GM23248 (cell line): ENCODE results near the gene NEDD4L. TPM values are rescaled to one million over a fixed set of nuclear protein-coding genes. Genes with fewer than 3 reads are reported as not detected.

Experiments used
- DNase-seq: peaks from one replicate; pipeline ENCODE4 v3.0.0-alpha.2; 2015
- H2AFZ ChIP-seq: fragments of 200-600 bp; sonication (generic); 2 replicates; pipeline ENCODE4 v1.6.1; 2016; ENCODE audit warnings: antibody characterized with exemption
- H3F3A ChIP-seq: fragments of 200-600 bp; sonication (generic); 2 replicates; pipeline ENCODE4 v1.6.1; 2016; ENCODE audit warnings: mild to moderate bottlenecking, antibody characterized with exemption, mixed run types; ENCODE audit not compliant: insufficient read depth
- H3K27ac ChIP-seq: fragments of 200-600 bp; sonication (generic); 2 replicates; pipeline ENCODE4 v1.5.1; 2016; ENCODE audit warnings: mild to moderate bottlenecking
- H3K27me3 ChIP-seq: fragments of 200-600 bp; sonication (generic); replicated peaks from 2 replicates; pipeline ENCODE4 v1.6.1; 2016; ENCODE audit warnings: mild to moderate bottlenecking; ENCODE audit not compliant: insufficient read depth
- H3K36me3 ChIP-seq: fragments of 200-600 bp; sonication (generic); 2 replicates; pipeline ENCODE4 v1.6.1; 2016; ENCODE audit warnings: low read depth, mild to moderate bottlenecking
- H3K4me1 ChIP-seq: fragments of 200-600 bp; sonication (generic); 2 replicates; pipeline ENCODE4 v1.6.1; 2016; ENCODE audit warnings: mild to moderate bottlenecking; ENCODE audit not compliant: insufficient read depth
- H3K4me2 ChIP-seq: fragments of 200-600 bp; sonication (generic); one replicate; pipeline ENCODE4 v1.6.1; 2016; ENCODE audit warnings: mild to moderate bottlenecking; ENCODE audit not compliant: unreplicated experiment
- H3K4me3 ChIP-seq: fragments of 200-600 bp; sonication (generic); 2 replicates; pipeline ENCODE4 v1.5.1; 2016; ENCODE audit warnings: mild to moderate bottlenecking
- H3K79me2 ChIP-seq: fragments of 200-600 bp; sonication (generic); 2 replicates; pipeline ENCODE4 v1.6.1; 2016; ENCODE audit warnings: mild to moderate bottlenecking; ENCODE audit not compliant: insufficient read depth
- H3K9ac ChIP-seq: fragments of 200-600 bp; sonication (generic); 2 replicates; pipeline ENCODE4 v1.6.1; 2016; ENCODE audit warnings: mild to moderate bottlenecking
- H3K9me2 ChIP-seq: fragments of 200-600 bp; sonication (generic); 2 replicates; pipeline ENCODE4 v1.6.1; 2016; ENCODE audit warnings: mixed run types, mild to moderate bottlenecking, moderate library complexity; ENCODE audit not compliant: insufficient read depth
- H3K9me3 ChIP-seq: fragments of 200-600 bp; sonication (generic); one replicate; pipeline ENCODE4 v1.6.1; 2017; ENCODE audit warnings: low read depth
- H4K20me1 ChIP-seq: fragments of 200-600 bp; sonication (generic); 2 replicates; pipeline ENCODE4 v1.6.0; 2016; ENCODE audit not compliant: insufficient read depth
- EZH2 ChIP-seq: fragments of 200-600 bp; sonication (generic); IDR thresholded peaks from 2 replicates; pipeline ENCODE4 v1.6.1; 2018; ENCODE audit warnings: antibody characterized with exemption, mild to moderate bottlenecking; ENCODE audit not compliant: insufficient read depth, poor library complexity, severe bottlenecking
- EZH2phosphoT487 ChIP-seq: fragments of 200-600 bp; sonication (generic); IDR thresholded peaks from 2 replicates; pipeline ENCODE4 v1.6.1; 2018; ENCODE audit warnings: antibody characterized with exemption, moderate library complexity, mild to moderate bottlenecking, low read depth; ENCODE audit not compliant: insufficient read depth
- WGBS, 2 experiments: methylation state at CpG; one replicate each; pipeline ENCODE4 v1.1.6; 2015 to 2017; ENCODE audit warnings: low lambda C conversion rate in 2 of 2, low coverage in 1 of 2; ENCODE audit errors: missing lambda C conversion rate in 2 of 2; 5-methylcytosine and 5-hydroxymethylcytosine counted together
- in situ Hi-C: fragments of 300-500 bp; cut with MboI; formaldehyde crosslinking; loops from 2 replicates; pipeline ENCODE4 v1.15.0; 2020
- microRNA counts: library from miRNA; unstranded; fragments of <30 nt; microRNA quantifications from one replicate; lab custom pipeline; 2016
- microRNA-seq: library from miRNA; unstranded; fragments of <30 nt; microRNA quantifications from one replicate; pipeline ENCODE4, GENCODE V29; 2016; ENCODE audit warnings: borderline number of aligned reads
- polyA plus RNA-seq: library from polyadenylated mRNA; unstranded; fragments of >200 nt; fragmentation: Nextera tagmentation; extraction: Ambion mirVana; gene quantifications from 2 replicates; pipeline ENCODE4 v1.2.1, GENCODE V29; 2016
- small RNA-seq: library from RNA; depleted of rRNA; stranded (forward); fragments of <200 nt; gene quantifications from one replicate; pipeline ENCODE3, GENCODE V24; 2014; ENCODE audit warnings: low read depth, low replicate concordance
- total RNA-seq: library from RNA; depleted of rRNA; stranded (reverse); fragments of >200 nt; shearing (Covaris generic); gene quantifications from 2 replicates; pipeline ENCODE4 v1.2.3, GENCODE V29; 2014; rRNA removed

The NEDD4L gene
- total and polyA plus RNA-seq, 2 experiments from 2014 or later, result 3.7 to 6.1 TPM

DNA sequence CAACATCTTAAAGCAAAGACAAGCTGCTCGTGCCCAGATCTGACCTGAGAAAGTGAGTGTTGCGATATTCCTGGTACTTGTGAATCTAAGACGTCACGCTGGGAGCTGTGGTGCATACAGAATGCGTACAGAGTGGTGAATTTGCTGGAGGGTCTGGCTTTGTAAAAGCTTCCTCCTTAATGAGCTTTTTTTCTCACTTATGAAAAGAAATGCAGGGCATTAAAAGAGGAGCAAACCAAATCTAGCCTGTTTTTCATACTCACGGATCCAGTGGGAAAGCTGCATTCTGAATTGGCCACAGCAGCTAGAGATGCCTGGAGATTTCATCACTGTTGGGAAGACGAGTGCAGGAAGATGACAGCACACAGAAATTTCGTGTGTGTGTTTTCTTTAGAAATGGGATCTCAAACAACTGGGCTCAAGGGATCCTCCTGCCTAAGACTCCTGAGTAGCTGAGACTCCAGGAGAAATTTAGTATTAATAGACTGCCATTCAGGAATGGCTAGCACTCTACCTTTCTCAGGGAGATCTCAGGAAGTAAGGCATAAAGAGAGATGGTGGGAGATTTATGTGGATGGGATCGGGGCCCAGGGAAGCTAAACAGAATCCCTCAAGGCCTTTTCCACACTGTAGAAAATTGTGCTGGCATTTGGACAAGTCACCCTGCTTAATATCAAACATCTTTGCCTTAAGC is 403.5 kb downstream of the NEDD4L start:
- H3K9me3 ChIP-seq, result no peaks in the 10 kb centered on the region
- in situ Hi-C loops, result no loop called here
- H3F3A ChIP-seq, result no peaks in the 10 kb centered on the region
- DNase-seq, result peak; percentile 26
- H3K4me2 ChIP-seq, result no peak overlapping the region
- H3K27me3 ChIP-seq, result no peaks in the 10 kb centered on the region
- no peaks in the 10 kb centered on the region for H3K36me3 ChIP-seq
- no peak overlapping the region for H3K27ac ChIP-seq
- no peaks in the 10 kb centered on the region for H3K4me1 ChIP-seq
- H3K9ac ChIP-seq, result no peak overlapping the region
- H4K20me1 ChIP-seq, result no peaks in the 10 kb centered on the region
- H3K4me3 ChIP-seq, result no peak overlapping the region
- no peaks in the 10 kb centered on the region for H3K79me2 ChIP-seq
- no peaks in the 10 kb centered on the region for H3K9me2 ChIP-seq
- WGBS, 2 experiments, result 62 to 63% methylated on average over 9 of the region's 9 CpGs
- no peak for TF ChIP-seq EZH2phosphoT487
- TF ChIP-seq EZH2, result no peak
- H2AFZ ChIP-seq, result 0 out of 2 replicates have a peak overlapping the region, but pooled peaks have one; percentile 22

DNA sequence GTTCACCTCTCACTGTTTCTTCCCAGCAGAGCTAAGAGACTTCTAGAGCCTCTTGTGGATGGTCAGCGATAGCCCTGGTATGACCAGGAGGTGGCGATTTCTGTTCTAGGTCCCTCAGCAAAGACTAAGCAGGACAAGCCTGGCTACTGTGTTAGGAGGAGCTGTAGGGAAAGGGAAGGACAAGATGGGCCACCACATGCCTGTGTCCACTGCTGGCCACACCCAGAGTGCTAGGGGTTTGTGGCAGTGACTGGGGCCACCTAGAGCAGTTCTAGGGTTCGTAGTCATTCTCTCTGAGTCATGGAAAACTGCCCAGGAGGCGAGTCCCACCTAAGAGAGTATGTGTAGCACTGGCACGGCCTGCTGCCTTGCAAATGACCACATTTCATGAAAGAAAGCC is 405.4 kb downstream of the NEDD4L start:
- WGBS, 2 experiments, result 56 to 61% methylated on average over 5 of the region's 5 CpGs
- H4K20me1 ChIP-seq, result no peaks in the 10 kb centered on the region
- peak; percentile 40 for DNase-seq
- H3K27me3 ChIP-seq, result no peaks in the 10 kb centered on the region; the same call in none of the 2 replicates
- H3K4me1 ChIP-seq, result no peaks in the 10 kb centered on the region
- no peaks in the 10 kb centered on the region for H3K36me3 ChIP-seq
- no peak overlapping the region for H3K9ac ChIP-seq
- no peak overlapping the region for H3K27ac ChIP-seq
- no peak for TF ChIP-seq EZH2phosphoT487
- TF ChIP-seq EZH2, result no peak
- H3K4me2 ChIP-seq, result no peak overlapping the region
- in situ Hi-C loops, result no loop called here
- H3K9me2 ChIP-seq, result no peaks in the 10 kb centered on the region
- no peaks in the 10 kb centered on the region for H3F3A ChIP-seq
- H3K4me3 ChIP-seq, result no peak overlapping the region
- no peak overlapping the region for H2AFZ ChIP-seq
- no peaks in the 10 kb centered on the region for H3K79me2 ChIP-seq
- H3K9me3 ChIP-seq, result no peaks in the 10 kb centered on the region

MicroRNAs encoded within 50 kb of the gene (microRNA counts, 767-probe panel; counts per million panel counts)
- microRNA hsa-miR-122-5p (lab: Ali Mortazavi, UCI), result 447 counts per million, percentile 86 among the panel's probes with 10 or more counts

Small RNAs within 50 kb of the gene (microRNA-seq; reads per million reads assigned to microRNA genes)
- gene MIR3591, result not detected

Small RNAs within 50 kb of the gene (small RNA-seq; reads per million reads assigned to genes)
- gene HMGN1P30, result not detected
- gene MIR3591, result not detected

Other genes starting within 250 kb of the NEDD4L start
- gene ATP8B1, start 240.9 kb upstream of the NEDD4L start, total RNA-seq, result 43.4 and 43.9 TPM in 2 replicates
- 13.3 and 15.8 TPM in 2 replicates for gene ATP8B1, start 240.9 kb upstream of the NEDD4L start, polyA plus RNA-seq